OCI-LY3 (cell line): ENCODE data around the gene PKD1L1.

Source experiments
- CTCF ChIP-seq: fragments of 200-600, 300-600 bp; sonication (generic); IDR thresholded peaks from 2 replicates; pipeline ENCODE4 v1.5.1; 2014; ENCODE audit warnings: antibody characterized with exemption, low read length, low read depth
- EZH2phosphoT487 ChIP-seq: fragments of 200-600 bp; shearing (Covaris generic); IDR thresholded peaks from 2 replicates; pipeline ENCODE4 v1.6.1; 2018; ENCODE audit warnings: antibody characterized with exemption, mixed run types, low read depth

- TF ChIP-seq CTCF (no peak), EZH2phosphoT487 (no peak)
Measured at GRCh38 chr7:47956220-47956619, 8.0 kb upstream of the PKD1L1 start.
